ENCODE results near the gene ENDOG. TPM values are rescaled to one million over a fixed set of nuclear protein-coding genes. Genes with fewer than 3 reads are reported as not detected.
"Not testable (repeated sequence)": the region's sequence is repeated elsewhere in the genome, so short reads cannot be mapped to it uniquely, and the experiment has no call there.

ENDOG gene
- total RNA-seq, 1 experiment from 2014 or later: 16.7 TPM

DNA sequence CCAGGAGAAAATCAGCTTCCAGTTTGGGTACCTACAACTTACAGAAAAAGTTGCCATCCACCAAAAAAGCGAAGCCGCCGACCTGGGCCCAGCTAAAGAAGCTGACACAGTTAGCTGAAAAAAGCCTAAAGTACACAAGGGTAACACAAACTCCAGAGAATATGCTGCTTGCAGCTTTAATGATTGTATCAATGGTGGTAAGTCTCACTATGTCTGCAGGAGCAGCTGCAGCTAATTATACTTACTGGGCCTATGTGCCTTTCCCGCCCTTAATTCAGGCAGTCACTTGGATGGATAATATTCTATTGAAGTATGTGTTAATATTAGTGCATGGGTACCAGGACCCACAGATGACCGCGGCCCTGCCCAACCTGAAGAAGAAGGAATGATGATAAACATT lies 36.2 kb downstream of the ENDOG start:
- H3K27me3 ChIP-seq (ENCODE audit: insufficient read depth, low read length); H3K18ac ChIP-seq (ENCODE audit: insufficient read length, low read depth, low read length): not testable (repeated sequence)

DNA sequence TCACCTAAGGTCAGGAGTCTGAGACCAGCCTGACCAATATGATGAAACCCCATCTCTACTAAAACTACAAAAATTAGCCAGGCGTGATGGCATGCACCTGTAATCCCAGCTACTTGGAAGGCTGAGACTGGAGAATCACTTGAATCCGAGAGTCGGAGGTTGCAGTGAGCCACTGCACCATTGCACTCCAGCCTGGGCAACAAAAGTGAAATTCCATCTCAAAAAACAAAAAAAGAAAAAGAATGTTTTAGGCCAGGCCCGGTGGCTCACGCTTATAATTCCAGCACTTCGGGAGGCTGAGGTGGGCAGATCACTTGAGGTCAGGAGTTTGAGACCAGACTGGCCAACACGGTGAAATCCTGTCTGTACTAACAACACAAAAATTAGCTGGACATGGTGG lies 40.2 kb downstream of the ENDOG start:
- H4K20me1 ChIP-seq (ENCODE audit: control insufficient read depth, insufficient read depth, insufficient read length); H2BK12ac ChIP-seq (ENCODE audit: insufficient read length, low read depth, low read length); H3K79me2 ChIP-seq (ENCODE audit: insufficient read depth, low read length); H4K91ac ChIP-seq (ENCODE audit: insufficient read length, low read depth, low read length); H3K18ac ChIP-seq (ENCODE audit: insufficient read length, low read depth, low read length); H3K27ac Mint-ChIP-seq; H3K27me3 ChIP-seq (ENCODE audit: insufficient read depth, low read length); H3K56ac ChIP-seq (ENCODE audit: insufficient read length, low read depth, low read length); H3K4me1 ChIP-seq (ENCODE audit: insufficient read depth, low read length); H3K9ac ChIP-seq (ENCODE audit: extremely low read depth, insufficient read length, low read length); H3K79me1 ChIP-seq (ENCODE audit: insufficient read depth, low read depth, low read length, poor library complexity, severe bottlenecking); H4K8ac ChIP-seq (replicated peaks; ENCODE audit: insufficient read length, low read depth, low read length); H3K23ac ChIP-seq (ENCODE audit: insufficient read length, low read depth, low read length); H3K27me3 Mint-ChIP-seq (ENCODE audit: low read depth); H3T11ph ChIP-seq (ENCODE audit: low read length); H3K9me3 ChIP-seq (ENCODE audit: control insufficient read depth, low read depth, low read length); H3K4ac ChIP-seq (ENCODE audit: low read depth, low read length); H3K9me3 Mint-ChIP-seq; H2BK15ac ChIP-seq (ENCODE audit: low read depth, low read length); DNase-seq; H3K27ac ChIP-seq (ENCODE audit: insufficient read length, low read depth, low read length); H2BK120ac ChIP-seq (ENCODE audit: low read depth, low read length, poor library complexity, severe bottlenecking); H3K14ac ChIP-seq (ENCODE audit: insufficient read depth, low read length); H2BK5ac ChIP-seq (ENCODE audit: insufficient read length, low read length); H3K4me3 Mint-ChIP-seq; H2AK5ac ChIP-seq (ENCODE audit: insufficient read length, low read length); H3K4me2 ChIP-seq (ENCODE audit: insufficient read depth, insufficient read length, low read length); H2BK20ac ChIP-seq (ENCODE audit: low read depth, low read length, poor library complexity, severe bottlenecking); H2AFZ ChIP-seq (ENCODE audit: low read length); H3K23me2 ChIP-seq (ENCODE audit: insufficient read length, low read depth, low read length, poor library complexity, severe bottlenecking); H3K36me3 Mint-ChIP-seq (ENCODE audit: insufficient read depth in 1 of 3, low read depth in 3 of 3); H4K5ac ChIP-seq (ENCODE audit: insufficient read length, low read depth, low read length): not testable (repeated sequence)
- WGBS (ENCODE audit: extremely low coverage, insufficient read length, low lambda C conversion rate): no CpG with 5 or more reads among the region's 7 CpGs
- peaks cover 16 to 19% of the 10 kb centered on the region in 2 experiments for H3K4me1 Mint-ChIP-seq

More for the DNA sequence above, 36.2 kb downstream of the ENDOG start:
- not testable (repeated sequence) for H3K79me1 ChIP-seq (ENCODE audit: insufficient read depth, low read depth, low read length, poor library complexity, severe bottlenecking); H3K9ac ChIP-seq (ENCODE audit: extremely low read depth, insufficient read length, low read length); H4K5ac ChIP-seq (ENCODE audit: insufficient read length, low read depth, low read length); H3K23me2 ChIP-seq (ENCODE audit: insufficient read length, low read depth, low read length, poor library complexity, severe bottlenecking); H3K27me3 Mint-ChIP-seq (ENCODE audit: low read depth); H3K23ac ChIP-seq (ENCODE audit: insufficient read length, low read depth, low read length); H3K4me1 Mint-ChIP-seq; DNase-seq; H2BK15ac ChIP-seq (ENCODE audit: low read depth, low read length); H2BK120ac ChIP-seq (ENCODE audit: low read depth, low read length, poor library complexity, severe bottlenecking); H2BK20ac ChIP-seq (ENCODE audit: low read depth, low read length, poor library complexity, severe bottlenecking); H3K4me3 Mint-ChIP-seq; H3K79me2 ChIP-seq (ENCODE audit: insufficient read depth, low read length); H3K56ac ChIP-seq (ENCODE audit: insufficient read length, low read depth, low read length); H4K91ac ChIP-seq (ENCODE audit: insufficient read length, low read depth, low read length); H3K14ac ChIP-seq (ENCODE audit: insufficient read depth, low read length); H3K9me3 ChIP-seq (ENCODE audit: control insufficient read depth, low read depth, low read length); H3T11ph ChIP-seq (ENCODE audit: low read length); H2AK5ac ChIP-seq (ENCODE audit: insufficient read length, low read length); H3K27ac ChIP-seq (ENCODE audit: insufficient read length, low read depth, low read length); H2BK5ac ChIP-seq (ENCODE audit: insufficient read length, low read length); H4K8ac ChIP-seq (replicated peaks; ENCODE audit: insufficient read length, low read depth, low read length); H3K4me2 ChIP-seq (ENCODE audit: insufficient read depth, insufficient read length, low read length); H3K4me1 ChIP-seq (ENCODE audit: insufficient read depth, low read length); H3K4ac ChIP-seq (ENCODE audit: low read depth, low read length); H3K27ac Mint-ChIP-seq; H2AFZ ChIP-seq (ENCODE audit: low read length); H2BK12ac ChIP-seq (ENCODE audit: insufficient read length, low read depth, low read length); H4K20me1 ChIP-seq (ENCODE audit: control insufficient read depth, insufficient read depth, insufficient read length)
- Mint-ChIP-seq H3K9me3 (peaks cover 17% of the 10 kb centered on the region in 2 experiments), H3K36me3 (ENCODE audit: insufficient read depth in 1 of 3, low read depth in 3 of 3) (peaks cover 17 to 18% (median 17%) of the 10 kb centered on the region in 3 experiments)
- WGBS (ENCODE audit: extremely low coverage, insufficient read length, low lambda C conversion rate): no CpG with 5 or more reads among the region's 6 CpGs

All from H9 (cell line).